Hepatocyte (in vitro differentiated cells): ENCODE measurements around the gene ZNF750.

Source experiments
- EZH2 ChIP-seq: fragments of 200-600 bp; sonication (generic); IDR thresholded peaks from 2 replicates; pipeline ENCODE4 v1.6.1; 2016; ENCODE audit warnings: antibody characterized with exemption, mild to moderate bottlenecking, borderline replicate concordance
- TF ChIP-seq, protein P1 (sequence below): fragments of 200-600 bp; sonication (generic); IDR thresholded peaks from 2 replicates; pipeline ENCODE4 v1.5.1; 2016; ENCODE audit warnings: antibody characterized with exemption, mild to moderate bottlenecking; ENCODE audit not compliant: poor library complexity

DNA sequence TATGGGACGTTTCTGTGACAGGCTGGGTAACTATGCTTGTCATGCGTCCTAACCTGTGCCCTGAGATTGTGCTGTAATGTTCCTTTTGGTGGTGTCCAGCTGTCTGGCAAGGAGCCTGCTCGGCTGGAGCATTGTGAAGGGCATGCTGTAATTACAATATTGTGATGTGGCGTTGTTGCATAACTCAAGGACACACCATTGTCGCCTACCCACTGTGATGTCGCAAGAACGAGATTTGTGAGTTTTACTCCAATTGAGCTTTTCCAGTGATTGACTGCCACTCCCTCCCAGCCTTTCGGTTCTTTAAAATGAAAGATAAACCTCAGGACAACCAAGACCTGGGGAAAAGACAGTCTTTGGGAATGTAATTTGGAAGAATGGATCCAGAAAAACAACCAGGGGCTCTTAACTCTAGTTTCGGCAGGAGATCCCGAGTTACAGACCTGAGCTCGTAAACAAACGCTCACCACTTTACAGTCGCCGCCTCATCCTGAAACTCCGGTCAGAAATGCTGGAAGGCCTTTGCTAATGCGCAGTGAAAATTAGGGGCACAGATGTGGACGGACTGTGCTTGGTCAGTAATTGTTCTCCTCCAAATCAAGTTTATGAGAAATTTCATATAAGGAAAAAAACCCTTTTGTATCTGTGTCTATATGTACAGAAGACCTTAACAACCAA is 1.3 kb downstream of the ZNF750 start:
- TF ChIP-seq, protein P1, sequence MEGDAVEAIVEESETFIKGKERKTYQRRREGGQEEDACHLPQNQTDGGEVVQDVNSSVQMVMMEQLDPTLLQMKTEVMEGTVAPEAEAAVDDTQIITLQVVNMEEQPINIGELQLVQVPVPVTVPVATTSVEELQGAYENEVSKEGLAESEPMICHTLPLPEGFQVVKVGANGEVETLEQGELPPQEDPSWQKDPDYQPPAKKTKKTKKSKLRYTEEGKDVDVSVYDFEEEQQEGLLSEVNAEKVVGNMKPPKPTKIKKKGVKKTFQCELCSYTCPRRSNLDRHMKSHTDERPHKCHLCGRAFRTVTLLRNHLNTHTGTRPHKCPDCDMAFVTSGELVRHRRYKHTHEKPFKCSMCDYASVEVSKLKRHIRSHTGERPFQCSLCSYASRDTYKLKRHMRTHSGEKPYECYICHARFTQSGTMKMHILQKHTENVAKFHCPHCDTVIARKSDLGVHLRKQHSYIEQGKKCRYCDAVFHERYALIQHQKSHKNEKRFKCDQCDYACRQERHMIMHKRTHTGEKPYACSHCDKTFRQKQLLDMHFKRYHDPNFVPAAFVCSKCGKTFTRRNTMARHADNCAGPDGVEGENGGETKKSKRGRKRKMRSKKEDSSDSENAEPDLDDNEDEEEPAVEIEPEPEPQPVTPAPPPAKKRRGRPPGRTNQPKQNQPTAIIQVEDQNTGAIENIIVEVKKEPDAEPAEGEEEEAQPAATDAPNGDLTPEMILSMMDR: no peak
- TF ChIP-seq EZH2: no peak
